Measurements from ENCODE around the gene CDK16. TPM values are rescaled to one million over a fixed set of nuclear protein-coding genes. Genes with fewer than 3 reads are reported as not detected.

CDK16 gene
- total and polyA plus RNA-seq, 8 donors = 81.1 to 113 (median 96.1) TPM

GRCh38 chrX:47264483-47265173 is 46.1 kb downstream of the CDK16 start:
- Histone ChIP-seq H3K27me3 (no peaks in the 10 kb centered on the region), H3K4me3 (no peak overlapping the region), H3K9me3 (no peaks in the 10 kb centered on the region), H3K4me1 (no peaks in the 10 kb centered on the region), H3K27ac (no peak overlapping the region), H3K36me3 (no peaks in the 10 kb centered on the region)
- intact Hi-C loops (cut with DNase I) = no loop called here
- TF ChIP-seq, protein P1, sequence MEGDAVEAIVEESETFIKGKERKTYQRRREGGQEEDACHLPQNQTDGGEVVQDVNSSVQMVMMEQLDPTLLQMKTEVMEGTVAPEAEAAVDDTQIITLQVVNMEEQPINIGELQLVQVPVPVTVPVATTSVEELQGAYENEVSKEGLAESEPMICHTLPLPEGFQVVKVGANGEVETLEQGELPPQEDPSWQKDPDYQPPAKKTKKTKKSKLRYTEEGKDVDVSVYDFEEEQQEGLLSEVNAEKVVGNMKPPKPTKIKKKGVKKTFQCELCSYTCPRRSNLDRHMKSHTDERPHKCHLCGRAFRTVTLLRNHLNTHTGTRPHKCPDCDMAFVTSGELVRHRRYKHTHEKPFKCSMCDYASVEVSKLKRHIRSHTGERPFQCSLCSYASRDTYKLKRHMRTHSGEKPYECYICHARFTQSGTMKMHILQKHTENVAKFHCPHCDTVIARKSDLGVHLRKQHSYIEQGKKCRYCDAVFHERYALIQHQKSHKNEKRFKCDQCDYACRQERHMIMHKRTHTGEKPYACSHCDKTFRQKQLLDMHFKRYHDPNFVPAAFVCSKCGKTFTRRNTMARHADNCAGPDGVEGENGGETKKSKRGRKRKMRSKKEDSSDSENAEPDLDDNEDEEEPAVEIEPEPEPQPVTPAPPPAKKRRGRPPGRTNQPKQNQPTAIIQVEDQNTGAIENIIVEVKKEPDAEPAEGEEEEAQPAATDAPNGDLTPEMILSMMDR (IDR thresholded peaks at IDR 0.05) = no peak
- no peak for ATAC-seq
- DNase-seq = no peak

DNA sequence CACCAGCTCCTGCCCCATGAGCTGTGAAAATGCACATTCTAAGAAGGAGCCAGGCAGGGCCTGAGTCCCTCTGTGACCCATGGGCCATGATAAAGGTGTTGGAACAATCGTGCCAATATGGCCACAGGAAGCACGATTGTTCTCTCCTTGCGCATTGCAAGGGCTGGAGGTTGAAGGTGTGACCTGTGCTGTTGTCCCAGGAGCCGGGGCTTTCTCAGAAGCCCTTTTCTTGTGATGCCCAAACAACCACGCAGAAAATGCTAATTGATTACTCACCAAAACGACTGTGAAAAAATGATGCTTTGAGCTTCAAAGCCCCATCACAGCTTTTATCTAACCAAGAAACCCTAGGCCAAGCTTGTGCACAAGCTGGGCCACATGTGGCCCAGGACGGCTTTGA is 48.2 kb downstream of the CDK16 start:
- no peaks in the 10 kb centered on the region for H3K4me1 ChIP-seq
- no peak overlapping the region for H3K27ac ChIP-seq
- TF ChIP-seq, protein P1 (IDR thresholded peaks at IDR 0.05) = no peak
- no peaks in the 10 kb centered on the region for H3K9me3 ChIP-seq
- no peaks in the 10 kb centered on the region for H3K36me3 ChIP-seq
- no peak for ATAC-seq
- intact Hi-C loops (cut with DNase I) = no loop called here
- H3K4me3 ChIP-seq = no peak overlapping the region
- H3K27me3 ChIP-seq = no peaks in the 10 kb centered on the region
- no peak for DNase-seq

DNA sequence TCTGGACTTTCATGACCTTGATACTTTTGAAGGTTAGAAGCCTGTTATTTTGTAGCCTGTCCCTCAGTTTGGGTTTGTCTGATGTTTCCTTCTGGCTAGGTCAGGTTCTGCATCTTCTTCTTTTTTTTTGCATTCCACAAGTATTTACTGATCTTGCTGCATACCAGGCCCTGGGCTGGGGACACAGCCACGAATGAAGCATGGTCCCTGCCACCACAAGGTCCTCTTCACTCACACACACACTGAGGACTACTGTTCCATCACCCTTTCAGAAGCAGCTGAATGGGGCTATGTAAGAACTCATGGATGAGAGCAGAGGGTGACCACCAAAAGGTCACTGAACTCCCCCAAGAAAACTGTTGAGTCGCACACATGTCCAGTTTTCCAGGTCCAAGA is 53.5 kb downstream of the CDK16 start:
- H3K27me3 ChIP-seq = peaks cover 0 to 3% of the 10 kb centered on the region in 2 donors
- TF ChIP-seq, protein P1 (IDR thresholded peaks at IDR 0.05) = no peak
- H3K27ac ChIP-seq = no peak overlapping the region
- H3K36me3 ChIP-seq = no peaks in the 10 kb centered on the region
- no peak overlapping the region for H3K4me3 ChIP-seq
- intact Hi-C loops (cut with DNase I) = no loop called here
- ATAC-seq = no peak
- H3K4me1 ChIP-seq = no peaks in the 10 kb centered on the region
- no peaks in the 10 kb centered on the region for H3K9me3 ChIP-seq
- no peak for DNase-seq

- H3K9me3 ChIP-seq = no peaks in the 10 kb centered on the region
- no peak overlapping the region for H3K4me3 ChIP-seq
- H3K4me1 ChIP-seq = no peaks in the 10 kb centered on the region
- ATAC-seq (no peak), DNase-seq (no peak)
- intact Hi-C loops (cut with DNase I) = no loop called here
- H3K36me3 ChIP-seq = no peaks in the 10 kb centered on the region
- no peak overlapping the region for H3K27ac ChIP-seq
- TF ChIP-seq, protein P1 (IDR thresholded peaks at IDR 0.05) = no peak
- H3K27me3 ChIP-seq = peaks cover 0 to 3% of the 10 kb centered on the region in 2 donors
These were observed 54.7 kb downstream of the CDK16 start for GRCh38 chrX:47273011-47273730.

DNA sequence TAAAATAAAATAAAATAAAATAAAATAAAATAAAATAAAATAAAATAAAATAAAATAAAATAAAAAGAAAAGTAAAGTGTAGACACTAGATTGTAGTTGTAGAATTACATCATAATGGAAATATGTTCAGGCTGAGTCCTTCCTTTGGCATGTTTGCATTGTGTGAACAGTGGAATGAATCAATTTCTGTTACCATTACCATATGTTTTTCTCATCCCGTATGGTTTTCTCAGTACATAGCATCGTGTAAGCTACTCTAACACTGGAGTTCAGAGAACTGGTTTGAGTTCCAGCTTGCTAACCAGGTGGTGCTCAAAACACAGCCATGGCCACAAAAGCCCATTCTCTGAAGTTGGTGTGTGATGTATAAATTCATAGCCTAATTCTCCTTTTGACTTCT is 60.2 kb downstream of the CDK16 start:
- Histone ChIP-seq H3K27ac (no peak overlapping the region), H3K9me3 (no peaks in the 10 kb centered on the region)
- ATAC-seq = no peak

More for the DNA sequence above, 60.2 kb downstream of the CDK16 start:
- no peak for DNase-seq
- H3K4me1 ChIP-seq = no peaks in the 10 kb centered on the region
- H3K27me3 ChIP-seq = peaks cover 0 to 3% of the 10 kb centered on the region in 2 donors
- H3K4me3 ChIP-seq = no peak overlapping the region
- TF ChIP-seq, protein P1 (IDR thresholded peaks at IDR 0.05) = no peak
- intact Hi-C loops (cut with DNase I) = no loop called here
- no peaks in the 10 kb centered on the region for H3K36me3 ChIP-seq

All from left lung (tissue), 10 donors.